Lower leg skin (tissue), 3 donors: Measurements from ENCODE around the gene VWA1.

Source experiments
- CTCF ChIP-seq, 3 donors: fragments of 450-650 bp; IDR thresholded peaks; one replicate each; pipeline ENCODE4 v1.5.1; 2016; ENCODE audit warnings: antibody characterized with exemption in 3 of 3, mild to moderate bottlenecking in 3 of 3, moderate library complexity in 2 of 3
- POLR2A ChIP-seq, 2 donors: fragments of 450-650 bp; IDR thresholded peaks; one replicate each; pipeline ENCODE4 v1.6.1; 2016 to 2017; ENCODE audit warnings: antibody characterized with exemption in 2 of 2, mild to moderate bottlenecking in 1 of 2, moderate library complexity in 1 of 2

- TF ChIP-seq CTCF (IDR thresholded peaks at IDR 0.05) (no peak), POLR2A (IDR thresholded peaks at IDR 0.05) (no peak)
These were observed 16.3 kb downstream of the VWA1 start for GRCh38 chr1:1451696-1452364.
